ENCODE results near the gene ZNF385C.

The ZNF385C gene

GRCh38 chr17:42077755-42078154 is 20.5 kb downstream of the ZNF385C start:
- DNase-seq (ENCODE audit: low spot score): no peak

DNA sequence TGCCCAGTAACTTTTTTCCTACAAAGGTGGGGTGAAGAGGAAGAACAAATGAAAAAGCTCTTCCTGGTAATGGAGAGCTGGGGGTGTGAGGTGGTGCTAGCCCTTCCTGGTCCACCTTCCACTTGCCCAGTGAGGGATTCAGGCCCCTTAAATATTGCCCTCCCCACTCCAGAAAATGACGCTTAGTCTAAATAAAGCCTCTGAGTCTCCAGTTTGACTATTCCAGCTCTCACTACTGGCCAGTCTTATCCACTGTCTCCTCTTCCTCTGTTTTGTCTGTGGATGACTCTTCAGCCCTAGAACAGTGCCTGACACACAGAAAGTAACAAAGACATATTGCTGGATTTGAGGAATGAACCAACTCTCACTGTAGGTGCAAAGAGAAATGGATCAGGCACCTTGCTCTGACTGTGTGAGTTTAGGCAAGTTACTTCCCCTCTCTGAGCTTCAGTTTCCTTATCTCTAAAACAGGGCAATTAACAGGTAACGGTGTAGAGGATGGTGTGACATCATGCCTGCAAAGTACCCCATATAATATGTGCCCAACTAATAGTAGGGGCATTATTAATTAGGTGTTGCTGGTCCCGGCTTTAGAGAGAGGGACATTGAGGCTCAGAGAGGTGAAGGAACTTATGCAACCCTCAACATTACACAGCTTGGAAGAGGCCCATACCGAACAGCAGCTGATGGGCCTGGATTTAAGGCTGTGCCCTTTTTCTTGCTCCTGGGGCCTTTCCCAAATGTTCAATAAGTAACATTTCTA is 21.3 kb downstream of the ZNF385C start:
- DNase-seq (ENCODE audit: low spot score): no peak

- DNase-seq (ENCODE audit: low spot score): no peak
Measured at GRCh38 chr17:42075789-42076188, 22.5 kb downstream of the ZNF385C start.

GRCh38 chr17:42072323-42073187 is 25.7 kb downstream of the ZNF385C start:
- DNase-seq (ENCODE audit: low spot score): no peak

- DNase-seq (ENCODE audit: low spot score): no peak
Measured at GRCh38 chr17:42071810-42072209, 26.5 kb downstream of the ZNF385C start.

GRCh38 chr17:42068979-42069378 is 29.3 kb downstream of the ZNF385C start:
- no peak for DNase-seq (ENCODE audit: low spot score)

- peak; percentile 76 for DNase-seq (ENCODE audit: low spot score)
Measured at GRCh38 chr17:42067371-42068091, 30.7 kb downstream of the ZNF385C start.

GRCh38 chr17:42065201-42065600 is 33.1 kb downstream of the ZNF385C start:
- peak; percentile 24 for DNase-seq (ENCODE audit: low spot score)

- DNase-seq (ENCODE audit: low spot score): no peak
Measured at GRCh38 chr17:42062681-42063080, 35.6 kb downstream of the ZNF385C start.

DNA sequence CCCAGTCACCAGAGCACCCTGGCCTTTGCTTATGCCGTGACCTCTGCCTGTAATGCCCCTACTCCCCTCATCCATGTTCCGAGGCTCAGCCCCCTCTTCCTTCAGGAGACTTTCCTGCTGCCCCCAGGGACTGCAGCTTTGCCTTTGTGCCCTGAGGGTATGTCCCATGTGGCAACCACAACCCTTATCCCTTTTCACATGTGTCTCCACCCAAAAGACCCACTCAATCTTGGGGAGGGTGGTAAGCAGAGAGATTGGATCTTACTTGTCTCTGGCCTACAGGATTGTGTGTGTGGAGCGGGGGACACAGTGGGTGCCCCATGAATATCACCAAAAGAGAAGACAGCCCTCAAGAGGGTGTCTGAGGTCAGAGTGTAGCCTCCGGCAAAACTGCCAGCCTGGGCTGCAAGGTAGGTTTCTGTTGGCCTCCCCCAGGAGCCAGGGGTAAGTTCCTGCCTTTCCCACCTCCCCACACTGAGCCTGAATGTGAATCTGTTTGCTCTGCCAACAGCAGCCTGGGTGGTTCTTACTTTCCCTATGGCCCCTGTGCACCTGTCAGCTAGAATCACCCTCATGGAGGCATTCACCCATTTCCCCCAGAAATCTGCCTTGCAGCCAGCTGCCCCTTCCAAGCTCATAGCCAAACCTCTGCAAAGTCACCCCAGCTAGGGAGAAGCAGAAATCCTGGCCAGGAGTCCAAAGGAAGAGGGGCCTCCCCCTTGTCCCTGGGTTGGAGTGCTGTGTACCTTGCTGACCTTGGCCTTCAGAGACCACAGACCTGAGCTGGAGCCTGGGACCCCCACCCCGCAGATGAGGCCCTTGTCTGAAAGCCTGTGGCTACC is 36.4 kb downstream of the ZNF385C start:
- DNase-seq (ENCODE audit: low spot score): no peak

DNA sequence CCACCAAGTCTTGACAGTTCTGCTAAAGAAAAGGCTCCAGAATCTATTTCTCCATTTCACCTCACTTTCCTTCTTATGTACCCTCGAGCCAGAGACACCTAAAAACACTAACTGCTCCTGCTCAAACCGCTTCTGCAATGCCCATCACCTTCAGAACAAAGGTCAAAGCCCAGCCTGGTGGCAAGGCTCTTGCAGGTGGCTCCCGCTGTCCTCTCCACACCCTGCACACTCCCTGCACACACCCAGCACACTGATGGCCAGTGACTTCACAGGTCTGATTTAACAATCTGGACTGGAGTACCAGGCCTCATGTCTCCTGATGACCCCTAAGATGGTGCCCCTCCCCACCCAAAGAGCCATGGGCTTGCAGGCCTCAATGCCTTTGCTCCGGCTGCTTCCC is 38.0 kb downstream of the ZNF385C start:
- DNase-seq (ENCODE audit: low spot score): no peak

DNA sequence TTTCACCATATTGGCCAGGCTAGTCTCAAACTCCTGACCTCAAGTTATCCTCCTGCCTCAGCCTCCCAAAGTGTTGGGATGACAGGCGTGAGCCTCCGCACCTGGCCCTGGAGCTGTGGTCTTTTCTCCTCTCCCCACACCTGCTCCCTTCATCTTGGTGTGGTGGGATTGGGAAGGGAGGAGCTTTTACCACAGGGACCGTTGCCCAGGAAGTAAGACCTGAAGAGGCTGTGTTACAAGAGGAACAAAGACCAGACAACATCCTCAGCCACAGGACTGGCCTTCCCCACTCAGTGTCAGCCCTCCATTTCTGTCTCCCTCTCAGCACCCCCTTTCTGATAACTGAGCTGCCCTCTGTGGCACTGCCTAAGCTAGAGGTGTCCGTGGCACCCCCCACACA is 38.5 kb downstream of the ZNF385C start:
- no peak for DNase-seq (ENCODE audit: low spot score)

- DNase-seq (ENCODE audit: low spot score): no peak
Measured at GRCh38 chr17:42058063-42058462, 40.2 kb downstream of the ZNF385C start.

DNA sequence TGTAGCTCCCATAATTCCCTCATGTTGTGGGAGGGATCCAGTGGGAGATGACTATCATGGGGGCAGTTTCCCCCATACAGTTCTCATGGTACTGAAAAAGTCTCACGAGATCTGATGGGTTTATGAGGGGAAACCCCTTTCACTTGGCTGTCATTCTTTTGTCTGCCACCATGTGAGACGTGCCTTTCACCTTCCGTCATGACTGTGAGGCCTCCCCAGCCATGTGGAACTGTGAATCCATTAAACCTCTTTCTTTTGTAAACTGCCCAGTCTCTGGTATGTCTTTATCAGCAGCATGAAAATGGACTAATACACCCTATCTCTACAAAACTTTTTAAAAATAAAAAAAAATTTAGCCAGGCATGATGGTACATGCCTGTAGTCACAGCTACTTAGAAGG is 41.6 kb downstream of the ZNF385C start:
- no peak for DNase-seq (ENCODE audit: low spot score)

- no peak for DNase-seq (ENCODE audit: low spot score)
Measured at GRCh38 chr17:42055496-42055895, 42.8 kb downstream of the ZNF385C start.

- DNase-seq (ENCODE audit: low spot score): no peak
Measured at GRCh38 chr17:42055027-42055426, 43.2 kb downstream of the ZNF385C start.

DNA sequence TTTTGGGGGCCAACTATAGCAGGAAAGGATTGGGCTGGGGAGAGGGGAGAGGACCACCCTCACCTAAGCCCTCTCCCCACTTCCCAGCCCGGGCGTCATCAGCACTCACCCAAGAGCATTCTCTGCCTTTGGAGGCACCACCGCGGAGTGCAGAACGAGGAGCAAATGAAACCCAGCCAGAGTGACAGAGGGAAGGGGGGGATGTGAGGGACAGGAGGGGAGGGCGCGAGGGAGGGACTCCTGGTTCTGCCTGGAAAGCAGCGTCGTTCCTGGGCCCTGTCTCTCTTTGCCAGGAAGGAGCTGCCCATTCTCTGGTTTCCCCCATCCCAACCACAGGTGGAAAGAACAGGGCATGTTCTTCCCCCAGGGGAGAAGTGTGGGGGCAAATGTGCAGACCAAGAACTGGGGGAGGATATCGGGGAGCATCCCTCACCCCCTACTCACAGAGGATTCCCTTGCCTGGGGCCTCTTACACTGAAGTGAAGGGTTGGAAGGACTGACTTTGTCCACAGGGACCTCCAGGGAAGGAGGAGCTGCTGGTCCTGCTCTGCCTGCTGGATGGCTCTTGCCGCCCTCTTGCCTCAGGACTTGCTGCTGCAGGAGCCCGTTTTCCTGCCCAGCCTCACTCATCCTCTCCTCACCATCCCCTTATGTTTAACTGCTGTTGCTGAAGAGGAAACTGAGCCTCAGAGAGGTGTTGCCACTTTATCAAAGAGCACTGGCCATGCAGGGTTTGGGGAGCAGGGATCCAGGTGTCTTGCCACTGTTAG is 44.4 kb downstream of the ZNF385C start:
- no peak for DNase-seq (ENCODE audit: low spot score)

- no peak for DNase-seq (ENCODE audit: low spot score)
Measured at GRCh38 chr17:42052346-42052877, 45.9 kb downstream of the ZNF385C start.

GRCh38 chr17:42051645-42052044 is 46.6 kb downstream of the ZNF385C start:
- DNase-seq (ENCODE audit: low spot score): no peak

DNA sequence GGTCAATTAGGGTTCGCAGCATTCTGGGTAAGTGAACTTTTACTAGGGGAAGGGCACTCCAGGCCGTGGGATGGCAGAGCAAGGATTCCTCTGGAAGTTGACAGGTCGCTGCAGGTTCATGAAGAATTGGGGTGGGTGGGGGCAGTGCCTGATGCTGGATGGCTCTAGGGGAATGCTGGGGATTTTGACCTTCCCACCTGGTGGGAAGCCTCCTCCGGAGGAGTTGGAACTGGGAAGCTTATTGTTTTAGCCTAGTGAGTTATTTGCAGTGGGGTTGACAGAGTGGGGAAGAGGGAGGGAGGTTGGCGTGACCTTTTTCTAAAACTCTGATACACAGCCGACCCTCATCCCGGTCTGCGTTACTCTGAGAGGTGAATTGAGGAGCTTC is 47.3 kb downstream of the ZNF385C start:
- no peak for DNase-seq (ENCODE audit: low spot score)
